HG03558 (cell line): Measurements from ENCODE around the gene TSPAN9.

ENCODE experiments used
- ATAC-seq: cut with Tn5 transposase; IDR thresholded peaks from one replicate; pipeline ENCODE4 v1.9.1; 2021; ENCODE audit warnings: moderate number of reproducible peaks; ENCODE audit not compliant: unreplicated experiment; ENCODE audit errors: extremely low read depth

TSPAN9 gene

DNA sequence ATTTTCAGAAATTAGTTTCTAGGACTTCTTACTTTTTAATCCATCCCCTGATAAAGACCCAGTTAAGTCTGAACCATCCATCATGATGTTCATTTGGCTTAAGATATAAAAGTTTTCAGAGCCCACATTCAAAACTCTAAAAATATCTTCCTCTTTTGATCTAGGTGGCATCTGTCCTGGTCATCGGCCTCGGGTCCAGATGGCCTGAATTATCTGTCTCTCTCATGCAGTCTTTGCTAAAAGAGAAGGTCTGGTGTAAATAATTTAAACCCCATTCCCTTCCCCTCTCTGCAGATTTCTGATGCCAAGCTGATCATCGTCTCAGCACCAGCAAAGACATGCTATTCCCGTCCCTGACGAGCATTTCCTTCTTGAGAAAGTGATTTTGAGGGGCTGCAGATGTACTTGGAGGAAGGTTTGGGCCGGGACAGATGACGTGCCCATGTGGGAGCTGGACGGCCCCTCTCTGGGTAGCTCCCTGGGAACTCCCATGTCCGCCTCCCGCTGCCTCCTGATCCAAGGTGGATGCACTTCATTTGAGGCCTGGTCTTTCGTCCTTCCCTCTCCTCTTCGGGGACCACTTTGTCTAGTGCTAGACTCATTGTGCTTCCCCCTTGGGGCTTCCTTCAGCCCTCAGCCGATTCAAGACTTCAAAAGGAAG, 240.8 kb downstream of the TSPAN9 start:
- no peak for ATAC-seq

DNA sequence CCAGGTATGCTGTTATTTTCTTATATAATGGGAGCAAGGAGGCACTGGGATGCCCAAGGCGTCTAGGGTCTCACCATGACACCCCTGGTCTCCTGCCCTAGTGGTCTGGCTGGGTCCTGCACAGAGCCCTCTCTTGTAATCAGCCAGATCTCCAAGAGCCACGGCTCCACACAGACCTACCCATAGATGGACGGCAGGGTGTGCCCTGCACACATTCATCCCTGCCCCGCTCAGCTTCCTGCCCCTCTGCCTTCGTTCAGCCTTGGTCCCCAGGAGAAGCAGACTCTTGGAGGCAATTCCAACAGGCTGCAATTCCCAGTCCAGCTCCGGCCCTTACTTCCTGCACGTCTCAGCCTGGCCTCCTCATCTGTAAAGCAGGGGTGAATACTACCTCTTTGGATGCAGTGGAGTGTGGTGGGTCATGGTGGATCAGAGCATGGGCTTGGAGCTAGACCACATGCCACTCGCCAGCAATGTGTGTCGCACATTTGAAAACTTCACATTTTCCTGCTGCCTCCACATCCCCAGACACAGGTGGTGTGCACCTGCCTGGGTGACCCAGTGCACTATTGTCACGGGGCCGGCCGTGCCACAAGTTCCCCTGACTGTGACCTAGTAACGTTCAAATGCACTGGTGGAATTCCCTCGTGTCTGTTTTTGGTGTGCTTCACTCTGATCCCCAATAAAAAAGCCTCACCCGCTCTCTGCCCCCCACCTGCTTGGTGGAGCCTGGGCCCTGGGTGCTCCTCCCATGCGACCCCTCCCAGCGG, 242.7 kb downstream of the TSPAN9 start:
- no peak for ATAC-seq

DNA sequence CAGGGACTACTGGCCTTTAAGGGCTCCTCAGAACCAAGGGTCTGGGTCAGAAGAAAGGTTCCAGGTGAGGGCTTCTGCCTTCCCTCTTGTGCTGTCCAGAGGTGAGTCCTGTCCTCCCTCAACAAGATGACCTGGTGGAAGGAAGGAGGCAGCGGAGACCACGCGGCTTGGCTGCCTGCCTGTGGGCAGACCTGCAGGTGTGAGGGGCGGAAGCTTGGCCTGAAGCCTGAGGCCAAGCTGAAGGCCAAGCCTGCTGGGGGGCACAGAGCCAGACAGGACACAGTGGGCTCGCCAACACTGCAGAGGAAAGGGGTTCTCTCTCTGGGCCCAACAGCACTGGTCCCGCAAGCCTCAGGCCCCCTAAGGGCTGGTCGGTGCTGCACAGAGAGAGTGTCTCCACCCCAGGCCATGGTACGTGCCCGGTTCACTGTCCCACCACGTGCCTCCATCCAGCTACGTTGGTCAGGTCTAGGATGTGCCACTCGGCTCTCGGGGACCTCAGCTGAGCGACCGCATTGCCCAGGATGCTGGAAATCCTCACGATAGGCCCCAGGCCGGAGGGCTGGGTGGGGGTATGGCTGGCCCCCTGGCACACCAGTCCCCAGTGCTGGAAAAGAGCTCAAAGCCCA, 243.8 kb downstream of the TSPAN9 start:
- ATAC-seq, result no peak

DNA sequence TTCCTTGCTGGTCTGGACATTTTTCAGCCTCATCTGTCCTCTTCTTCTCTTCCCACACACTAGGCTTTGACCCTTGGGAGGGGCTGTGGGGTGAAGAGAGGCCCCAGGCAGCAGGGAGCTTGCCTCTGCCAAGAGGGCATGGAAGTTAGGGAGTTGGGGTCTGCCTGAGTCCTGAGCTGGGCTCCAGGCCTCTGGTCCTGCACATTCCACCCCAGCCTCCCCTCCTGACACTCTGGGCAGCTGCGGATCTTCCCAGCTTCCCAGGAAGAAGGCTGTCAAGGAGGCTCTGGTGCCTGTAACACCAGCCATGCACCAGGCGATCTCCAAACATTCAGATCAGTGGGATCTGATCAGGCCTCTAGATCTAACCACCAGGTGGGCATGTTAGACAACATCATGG, 244.7 kb downstream of the TSPAN9 start:
- ATAC-seq, result no peak

DNA sequence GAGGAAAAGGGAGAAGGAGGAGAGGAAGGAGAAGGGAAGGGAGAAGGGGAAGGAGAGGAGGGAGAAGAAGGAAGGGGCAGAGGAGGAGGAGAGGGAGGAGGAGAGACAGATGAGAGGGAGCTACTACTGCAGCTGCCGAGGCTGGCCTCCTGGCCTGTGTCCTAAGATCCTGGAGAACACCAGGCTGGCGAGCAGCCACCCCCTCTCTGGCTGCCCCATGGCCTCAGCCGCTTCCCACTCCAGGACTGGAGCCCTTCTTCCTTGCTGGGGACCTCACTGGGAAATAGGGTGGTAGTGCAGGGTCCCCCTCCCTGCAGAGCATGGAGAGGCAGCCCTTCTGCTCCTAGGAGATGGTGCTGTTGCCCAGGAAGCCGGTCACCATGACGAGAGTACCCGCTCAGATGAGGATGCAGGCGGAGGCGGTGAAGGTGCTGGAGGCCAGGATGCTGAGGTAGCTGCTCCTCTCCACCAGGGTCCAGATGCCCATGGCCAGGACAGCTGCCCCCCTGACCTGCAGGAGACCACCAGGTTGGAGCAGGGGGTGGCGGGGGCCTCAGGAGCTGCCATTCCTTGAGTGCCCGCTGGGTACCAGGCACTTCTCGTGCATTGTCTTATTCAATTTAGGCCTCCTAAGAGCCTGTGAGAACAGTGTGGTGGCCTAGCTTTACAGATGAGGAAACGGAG, 246.0 kb downstream of the TSPAN9 start:
- no peak for ATAC-seq

DNA sequence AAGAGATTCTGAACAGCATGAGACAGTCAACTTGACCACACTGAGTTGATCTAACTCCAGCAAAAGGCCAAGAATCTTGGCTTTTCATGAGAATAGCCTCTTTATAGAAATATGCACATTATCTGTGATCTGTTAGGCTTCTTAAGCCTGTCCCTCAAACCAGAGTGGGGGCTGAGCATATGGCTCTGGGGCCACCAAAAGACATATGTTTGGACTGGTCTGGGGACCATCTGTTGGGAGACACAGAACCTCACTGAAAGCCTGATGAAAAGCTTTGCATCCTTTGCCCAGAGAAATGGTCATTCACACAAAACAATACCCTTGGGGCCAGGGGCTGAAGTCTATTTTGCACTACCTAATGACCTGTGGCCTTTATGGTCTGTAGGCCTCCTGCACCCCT, 248.6 kb downstream of the TSPAN9 start:
- no peak for ATAC-seq

DNA sequence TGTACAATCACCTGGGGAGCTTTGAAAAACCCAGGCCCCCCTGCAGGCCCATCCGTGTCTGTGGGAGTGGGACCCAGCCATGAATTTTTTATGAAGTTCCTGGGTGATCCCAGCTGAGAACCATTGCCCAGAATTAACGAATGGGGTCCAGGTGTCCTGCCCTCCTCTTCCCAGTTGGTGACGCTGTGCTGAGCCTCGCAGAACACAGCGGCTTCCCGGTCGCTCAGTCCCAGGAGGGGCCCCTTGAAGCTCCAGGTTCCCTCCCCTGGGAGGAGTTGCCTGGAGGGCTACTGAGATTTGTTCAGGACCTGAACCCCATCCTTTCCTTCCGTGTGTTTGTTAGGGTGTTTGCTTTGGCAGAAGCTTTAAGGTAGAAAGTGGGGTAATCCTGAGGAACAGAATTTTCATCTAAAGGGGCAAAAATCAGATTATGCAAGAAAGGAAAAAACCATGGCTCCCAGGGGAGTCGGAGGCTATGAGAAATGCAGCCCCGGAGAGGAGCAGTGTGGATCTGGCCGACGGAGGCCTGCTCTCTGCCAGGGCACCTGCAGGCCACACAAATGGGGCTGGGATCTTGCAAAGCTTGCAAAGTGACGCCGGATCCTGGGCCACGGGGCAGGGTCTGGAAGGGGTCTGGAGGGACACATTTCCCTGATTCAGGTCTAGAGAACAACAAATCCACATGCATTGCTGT, 249.1 kb downstream of the TSPAN9 start:
- no peak for ATAC-seq

DNA sequence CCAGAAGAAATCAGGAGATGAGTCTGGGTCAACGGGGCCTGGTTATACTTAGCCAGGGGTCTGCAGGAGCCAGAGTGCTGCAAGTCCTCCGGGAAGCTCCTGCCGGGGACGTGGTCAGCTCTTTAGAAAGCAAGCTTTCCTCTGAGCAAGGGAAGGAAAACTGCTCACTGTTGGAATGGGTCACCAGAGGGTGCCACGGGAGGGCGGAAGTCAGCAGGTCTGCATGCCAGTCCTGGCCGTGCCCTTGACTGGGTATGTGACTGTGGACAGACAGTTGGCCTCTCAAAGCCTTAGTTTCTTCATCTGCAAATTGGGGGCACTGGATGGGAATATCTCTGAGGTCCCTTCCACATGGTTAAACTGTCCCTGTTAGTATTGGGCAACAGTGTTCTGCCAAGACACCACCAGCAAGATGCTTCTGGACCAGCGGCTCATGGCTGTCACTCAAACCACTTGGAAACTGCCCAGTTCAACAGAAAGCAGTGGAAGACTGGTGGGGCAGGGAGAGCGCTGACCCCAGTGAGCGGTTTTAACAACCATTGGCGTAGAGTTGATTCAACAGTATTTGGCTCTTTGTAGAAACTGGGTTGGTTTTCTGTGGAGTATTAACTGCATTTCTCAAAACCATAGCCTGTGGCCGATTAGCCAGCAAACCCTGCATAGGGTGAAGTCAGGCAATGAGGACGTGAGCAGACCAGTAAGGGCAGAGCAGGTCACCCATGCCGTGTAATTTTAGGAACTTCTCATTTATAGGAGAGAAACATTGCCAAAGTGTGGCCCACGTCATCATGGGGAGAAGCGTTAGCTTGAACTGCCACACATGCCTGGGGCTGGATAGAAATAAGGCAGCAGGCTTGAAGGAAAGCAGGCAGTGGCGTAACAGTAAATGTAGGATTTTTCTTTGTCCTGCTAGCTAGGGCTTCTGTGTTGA, 249.9 kb downstream of the TSPAN9 start:
- ATAC-seq, result no peak

DNA sequence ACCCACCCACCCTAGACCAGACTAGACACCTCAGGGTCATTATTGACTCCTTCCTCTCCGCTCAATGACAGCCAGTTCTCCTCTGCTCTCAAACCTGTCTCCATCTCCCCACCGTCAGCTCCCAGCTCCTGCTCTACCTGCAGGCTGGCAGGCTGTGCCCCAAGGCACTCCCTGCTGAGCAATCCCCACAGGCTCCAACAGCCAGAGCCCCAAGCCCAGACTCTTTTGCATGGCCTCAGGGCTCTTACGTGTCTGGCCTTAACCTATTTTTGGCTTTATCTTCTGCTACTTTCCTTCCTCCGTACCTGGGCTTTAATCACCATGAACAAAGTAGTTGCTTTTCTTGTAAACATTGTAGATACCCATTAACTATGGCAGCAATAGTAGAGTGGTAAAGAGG, 250.9 kb downstream of the TSPAN9 start:
- no peak for ATAC-seq

DNA sequence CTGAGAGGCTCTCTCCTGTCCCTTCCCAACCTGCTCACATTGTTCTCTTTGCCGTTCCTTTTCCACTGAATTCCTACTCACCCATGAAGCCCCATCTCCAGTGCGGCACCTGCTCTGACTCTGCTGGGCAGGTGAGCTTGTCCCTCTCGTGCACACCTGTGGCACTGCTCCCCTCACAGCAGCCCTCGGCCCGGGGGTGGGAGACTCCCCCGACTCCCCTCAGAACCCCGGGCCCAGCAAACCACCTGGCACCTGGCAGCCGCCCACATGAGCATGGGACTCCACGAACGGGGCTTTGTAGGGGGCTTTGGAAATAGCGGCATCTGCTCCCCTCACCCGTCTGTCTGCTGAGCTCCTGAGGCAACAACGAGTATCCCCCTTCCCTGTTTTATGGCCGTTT, 251.4 kb downstream of the TSPAN9 start:
- no peak for ATAC-seq

DNA sequence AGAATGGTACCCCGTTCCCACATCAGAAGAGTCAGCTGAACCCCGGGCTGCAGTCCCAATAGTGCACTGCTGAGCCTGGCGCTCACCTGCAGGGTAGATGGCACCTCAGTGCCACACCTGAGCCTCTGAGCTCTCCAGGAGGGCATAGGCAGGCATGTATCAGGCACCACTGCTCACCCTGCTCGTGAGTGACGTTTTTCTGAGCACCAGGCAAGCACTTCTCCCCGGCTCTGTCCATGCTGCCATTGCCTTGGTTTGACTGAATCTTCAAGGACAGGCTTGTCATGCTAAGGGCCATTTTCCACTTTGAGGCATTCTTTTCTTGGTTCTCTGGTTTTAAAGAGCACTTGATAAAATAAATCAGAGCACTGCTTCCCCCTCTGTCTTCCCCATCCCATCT, 252.2 kb downstream of the TSPAN9 start:
- ATAC-seq, result no peak

DNA sequence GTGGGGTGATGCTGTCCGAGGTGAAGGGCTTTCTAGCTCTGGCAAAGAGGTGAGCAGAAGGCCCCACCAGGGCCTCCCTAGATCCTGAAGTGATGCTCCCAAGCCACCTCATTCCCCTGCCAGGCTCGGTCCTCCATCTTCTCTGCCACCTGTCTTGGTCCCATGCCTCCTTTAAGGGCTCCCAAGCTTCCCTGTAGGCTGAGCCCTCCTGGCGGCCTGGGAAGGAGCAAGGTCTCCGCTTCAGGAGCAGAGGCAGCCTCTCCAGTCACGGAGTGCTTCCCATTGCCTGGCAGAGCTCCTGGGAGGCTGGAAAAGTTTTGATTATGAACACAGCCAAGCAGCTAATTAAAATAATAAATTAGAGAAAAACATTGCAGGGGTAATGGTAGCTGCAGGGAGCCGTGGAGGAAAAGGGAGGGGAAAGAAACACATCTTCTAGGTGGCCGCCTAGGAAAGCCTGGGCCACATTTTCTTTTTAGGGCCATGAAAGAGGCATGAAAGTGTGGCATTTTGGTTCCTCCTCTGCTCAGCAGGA, 253.9 kb downstream of the TSPAN9 start:
- no peak for ATAC-seq

DNA sequence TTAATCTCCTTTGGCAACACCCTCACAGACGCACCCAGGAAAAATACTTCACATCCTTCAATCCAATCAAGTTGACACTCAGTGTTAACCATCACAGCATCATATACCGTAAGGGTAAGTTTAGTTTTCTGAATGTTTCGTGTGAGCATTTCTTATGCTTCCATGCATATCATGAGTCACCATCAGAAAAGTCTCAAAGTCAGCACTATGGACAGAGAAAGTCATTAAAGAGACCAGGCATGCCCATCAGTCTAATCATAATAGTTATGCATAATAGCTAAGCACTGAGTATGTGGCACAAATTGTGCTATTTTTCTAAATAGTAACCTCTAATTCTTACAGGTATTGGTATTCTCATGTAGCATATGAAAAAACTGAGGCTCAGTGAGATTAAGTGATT, 255.0 kb downstream of the TSPAN9 start:
- no peak for ATAC-seq

DNA sequence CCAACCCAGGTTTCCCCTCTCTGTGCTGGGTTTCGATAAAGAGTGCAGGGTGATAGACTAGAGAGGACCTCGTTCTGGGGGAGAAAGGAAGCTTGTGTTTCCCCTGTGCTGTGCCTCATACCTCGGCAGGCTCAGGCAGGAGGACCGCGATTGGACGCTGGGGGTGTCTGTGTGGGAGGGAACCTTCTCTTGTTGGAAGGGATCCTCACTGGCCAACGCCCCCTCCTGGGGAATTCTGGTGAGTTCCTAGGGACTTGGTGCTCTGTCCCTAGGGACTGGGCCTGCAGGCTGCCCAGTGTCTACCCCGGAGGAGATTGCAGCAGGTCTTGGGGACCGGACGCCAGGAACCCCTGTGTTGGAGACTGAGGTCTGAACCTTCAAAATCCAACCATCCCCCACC, 256.4 kb downstream of the TSPAN9 start:
- no peak for ATAC-seq

DNA sequence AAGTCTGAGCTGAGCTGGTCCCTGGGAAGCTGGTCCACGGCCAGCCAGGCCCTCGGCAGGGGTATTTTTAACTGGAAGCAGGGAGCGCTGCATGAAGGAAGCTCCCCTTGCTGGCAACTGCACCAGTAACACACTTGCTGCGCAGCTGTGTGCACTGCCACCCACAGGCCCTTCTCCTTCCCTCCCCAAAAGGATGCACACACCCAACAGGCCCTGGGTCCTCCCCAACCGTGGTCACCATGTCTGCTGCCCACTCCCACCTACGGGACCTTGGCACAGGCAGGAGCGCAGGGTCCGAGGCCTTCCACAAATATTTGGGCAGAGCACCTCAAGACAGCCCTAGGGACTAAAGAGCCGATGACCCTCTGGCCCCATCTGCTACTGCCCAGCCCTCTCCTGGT, 256.8 kb downstream of the TSPAN9 start:
- no peak for ATAC-seq

DNA sequence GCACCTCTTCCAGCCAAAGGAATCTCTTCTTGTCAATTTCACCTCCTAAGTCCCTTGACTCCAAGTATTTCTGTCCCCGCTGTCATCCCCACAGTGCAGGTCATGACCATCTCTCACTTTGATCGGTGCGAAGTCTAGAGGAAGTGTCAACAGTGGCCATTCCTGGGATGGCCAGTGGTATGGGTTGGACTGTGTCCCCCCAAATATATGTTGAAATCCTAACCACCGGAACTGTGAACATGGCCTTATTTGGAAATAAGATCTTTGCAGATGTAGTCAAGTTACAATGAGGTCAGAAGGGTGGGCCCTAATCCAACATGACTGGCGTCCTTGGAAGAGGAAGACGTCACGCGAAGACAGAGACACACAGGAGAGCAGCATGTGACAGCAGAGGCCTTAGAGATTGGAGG, 257.9 kb downstream of the TSPAN9 start:
- no peak for ATAC-seq
